H1 (cell line): Measurements from ENCODE around the gene SEMA3B. TPM values are rescaled to one million over a fixed set of nuclear protein-coding genes. Genes with fewer than 3 reads are reported as not detected.

ENCODE experiments used
- CTCF ChIA-PET: fragments of 300-600 bp; sonication (Branson Sonifier 250); formaldehyde crosslinking; loops from one replicate; lab custom pipeline; 2021; ENCODE audit not compliant: partially characterized antibody; lab: Charles Lee
- POLR2A ChIA-PET: fragments of 300-600 bp; sonication (Branson Sonifier 250); formaldehyde crosslinking; loops from one replicate; lab custom pipeline; 2021; ENCODE audit warnings: inconsistent platforms; ENCODE audit not compliant: partially characterized antibody; lab: Charles Lee
- DNase-seq, 2 experiments: peaks; one replicate each; pipeline versions ENCODE4 v3.0.0 to v3.0.0-alpha.2; 2010 to 2022; ENCODE audit warnings: low spot score in 2 of 2, low read depth in 1 of 2, mixed read lengths in 1 of 2
- FAIRE-seq: peaks from 2 replicates; lab custom pipeline; 2011; peaks lifted over from hg19 to GRCh38; lab: Jason Lieb, UNC
- H2AFZ ChIP-seq: 2 replicates; pipeline ENCODE4 v1.8.1; 2012; ENCODE audit warnings: low read length, inconsistent platforms
- H2AK5ac ChIP-seq: 2 replicates; pipeline ENCODE4 v1.6.1; 2013; ENCODE audit warnings: low read depth, low read length
- H2BK120ac ChIP-seq: replicated peaks from 2 replicates; pipeline ENCODE3; 2013; ENCODE audit warnings: low read depth, low read length, inconsistent platforms
- H2BK12ac ChIP-seq: 2 replicates; pipeline ENCODE4 v1.6.1; 2013; ENCODE audit warnings: low read depth, low read length
- H2BK15ac ChIP-seq: 2 replicates; pipeline ENCODE4 v1.6.1; 2013; ENCODE audit warnings: low read length
- H2BK20ac ChIP-seq: 2 replicates; pipeline ENCODE4 v1.6.1; 2013; ENCODE audit warnings: low read length
- H2BK5ac ChIP-seq: 2 replicates; pipeline ENCODE4 v1.6.1; 2013; ENCODE audit warnings: low read depth, low read length
- H3K14ac ChIP-seq: 2 replicates; pipeline ENCODE4 v1.6.1; 2013; ENCODE audit warnings: inconsistent platforms; ENCODE audit not compliant: insufficient read length
- H3K18ac ChIP-seq: 2 replicates; pipeline ENCODE4 v1.6.1; 2013; ENCODE audit warnings: low read length; ENCODE audit errors: extremely low read depth
- H3K23ac ChIP-seq: 2 replicates; pipeline ENCODE4 v1.6.1; 2013; ENCODE audit warnings: inconsistent platforms; ENCODE audit not compliant: insufficient read length
- H3K23me2 ChIP-seq: 2 replicates; pipeline ENCODE4 v1.6.1; 2013; ENCODE audit warnings: low read depth, low read length
- H3K27ac ChIP-seq: 2 replicates; pipeline ENCODE4 v1.6.1; 2011; ENCODE audit warnings: low read depth, low read length, inconsistent platforms
- H3K27me3 ChIP-seq, 4 experiments: replicated peaks in 1 of 4; 1 replicate in 1 of 4; 2 replicates in 3 of 4; pipeline versions ENCODE4 v1.6.1 to v1.8.1; 2011 to 2013; ENCODE audit warnings: low read length in 3 of 4, mild to moderate bottlenecking in 3 of 4, inconsistent platforms in 2 of 4, mixed read lengths in 2 of 4, moderate library complexity in 1 of 4; ENCODE audit not compliant: control insufficient read depth in 3 of 4, insufficient read depth in 3 of 4; ENCODE audit errors: extremely low read depth in 1 of 4
- H3K36me3 ChIP-seq, 4 experiments: 2 replicates each; pipeline versions ENCODE4 v1.6.1 to v1.8.1; 2011 to 2013; ENCODE audit warnings: mild to moderate bottlenecking in 4 of 4, low read length in 3 of 4, moderate library complexity in 2 of 4, control low read depth in 1 of 4, inconsistent platforms in 1 of 4; ENCODE audit not compliant: insufficient read depth in 4 of 4, control insufficient read depth in 2 of 4
- H3K4ac ChIP-seq: replicated peaks from 2 replicates; pipeline ENCODE3; 2013; ENCODE audit warnings: low read length, low read depth, mixed read lengths, inconsistent platforms; ENCODE audit not compliant: insufficient read length
- H3K4me1 ChIP-seq, 4 experiments: replicated peaks in 1 of 4; 1 replicate in 1 of 4; 2 replicates in 3 of 4; pipeline versions ENCODE4 v1.6.1 to v1.8.1; 2011 to 2013; ENCODE audit warnings: low read length in 3 of 4, inconsistent platforms in 2 of 4, mixed read lengths in 1 of 4; ENCODE audit not compliant: insufficient read depth in 4 of 4, control insufficient read depth in 3 of 4
- H3K4me2 ChIP-seq, 2 experiments: 2 replicates each; pipeline versions ENCODE4 v1.6.1 to v1.8.1; 2011 to 2013; ENCODE audit warnings: low read depth in 2 of 2, low read length in 2 of 2, control low read depth in 1 of 2, inconsistent platforms in 1 of 2, mild to moderate bottlenecking in 1 of 2; ENCODE audit not compliant: insufficient read depth in 1 of 2
- H3K4me3 ChIP-seq, 4 experiments: fragments of 200-600, 300-600 bp in 1 of 4; sonication (generic), shearing (Covaris generic), sonication (Bioruptor Twin) in 1 of 4; 2 replicates each; pipeline versions ENCODE4 v1.5.1 to v1.8.1; 2011 to 2016; ENCODE audit warnings: low read length in 4 of 4, low read depth in 3 of 4, control low read depth in 2 of 4, inconsistent platforms in 2 of 4, mild to moderate bottlenecking in 2 of 4, mixed read lengths in 1 of 4, moderate library complexity in 1 of 4; ENCODE audit not compliant: insufficient read depth in 2 of 4; ENCODE audit errors: extremely low read depth in 1 of 4
- H3K56ac ChIP-seq: replicated peaks from 2 replicates; pipeline ENCODE3; 2013; ENCODE audit warnings: low read depth, mild to moderate bottlenecking, mixed read lengths, low read length, inconsistent platforms; ENCODE audit not compliant: insufficient read length
- H3K79me1 ChIP-seq: 2 replicates; pipeline ENCODE4 v1.6.1; 2013; ENCODE audit warnings: low read depth, low read length, control low read depth
- H3K79me2 ChIP-seq, 2 experiments: 2 replicates each; pipeline versions ENCODE4 v1.6.1 to v1.8.1; 2012 to 2013; ENCODE audit warnings: low read length in 2 of 2, mild to moderate bottlenecking in 2 of 2, inconsistent platforms in 1 of 2; ENCODE audit not compliant: insufficient read depth in 2 of 2, control insufficient read depth in 1 of 2
- H3K9ac ChIP-seq, 4 experiments: replicated peaks in 1 of 4; 1 replicate in 1 of 4; 2 replicates in 3 of 4; pipeline versions ENCODE4 v1.6.1 to v1.8.1; 2011 to 2013; ENCODE audit warnings: low read depth in 3 of 4, low read length in 3 of 4, control low read depth in 2 of 4, mild to moderate bottlenecking in 2 of 4, moderate library complexity in 2 of 4, inconsistent platforms in 1 of 4; ENCODE audit errors: extremely low read depth in 1 of 4
- H3K9me3 ChIP-seq, 2 experiments: 2 replicates each; pipeline versions ENCODE4 v1.6.1 to v1.8.1; 2012 to 2013; ENCODE audit warnings: mild to moderate bottlenecking in 2 of 2, moderate library complexity in 2 of 2, control low read depth in 1 of 2, inconsistent platforms in 1 of 2, low read depth in 1 of 2, low read length in 1 of 2, mixed read lengths in 1 of 2; ENCODE audit not compliant: insufficient read depth in 2 of 2
- H4K20me1 ChIP-seq, 2 experiments: replicated peaks in 1 of 2; 2 replicates each; pipeline versions ENCODE3 to v1.8.1; 2011 to 2013; ENCODE audit warnings: inconsistent platforms in 2 of 2, low read length in 2 of 2, mild to moderate bottlenecking in 1 of 2; ENCODE audit not compliant: insufficient read depth in 2 of 2, control insufficient read depth in 1 of 2
- H4K5ac ChIP-seq: 2 replicates; pipeline ENCODE4 v1.6.1; 2013; ENCODE audit warnings: low read length, low read depth, mixed read lengths, inconsistent platforms; ENCODE audit not compliant: insufficient read length
- H4K8ac ChIP-seq: 2 replicates; pipeline ENCODE4 v1.8.0; 2013; ENCODE audit warnings: mild to moderate bottlenecking, moderate library complexity, low read length, inconsistent platforms; ENCODE audit not compliant: insufficient read depth; ENCODE audit errors: extremely low read depth
- H4K91ac ChIP-seq: replicated peaks from 2 replicates; pipeline ENCODE3; 2013; ENCODE audit warnings: low read length, mixed read lengths, inconsistent platforms; ENCODE audit not compliant: insufficient read length
- CBX5 ChIP-seq: fragments of 300-800, 300-1000 bp; sonication (generic); IDR thresholded peaks from 2 replicates; pipeline ENCODE4 v1.7.1; 2016; ENCODE audit warnings: antibody characterized with exemption, low read length, low read depth
- NANOG ChIP-seq: IDR thresholded peaks from 2 replicates; pipeline ENCODE4 v1.6.1; 2011; ENCODE audit warnings: low read length, low read depth, mild to moderate bottlenecking, inconsistent platforms; ENCODE audit not compliant: insufficient read depth, poor library complexity, severe bottlenecking
- NRF1 ChIP-seq: IDR thresholded peaks from 2 replicates; pipeline ENCODE4 v1.6.1; 2011; ENCODE audit warnings: mild to moderate bottlenecking, low read depth, low read length, improper control_type of control experiment
- POLR2AphosphoS5 ChIP-seq: IDR thresholded peaks from 2 replicates; pipeline ENCODE4 v1.6.1; 2011; ENCODE audit warnings: low read depth, low read length
- RXRA ChIP-seq: IDR thresholded peaks from 2 replicates; pipeline ENCODE4 v1.6.1; 2011; ENCODE audit warnings: low read depth, mild to moderate bottlenecking, low read length, moderate library complexity; ENCODE audit not compliant: insufficient read depth
- SP1 ChIP-seq: IDR thresholded peaks from 2 replicates; pipeline ENCODE4 v1.6.1; 2011; ENCODE audit warnings: low read depth, low read length
- WGBS, 2 experiments: shearing (Covaris generic) in 1 of 2; methylation state at CpG; one replicate each; pipeline versions ENCODE4 v1.1.6 to v1.1.7; 2013 to 2015; ENCODE audit warnings: low lambda C conversion rate in 2 of 2, mixed read lengths in 2 of 2, inconsistent platforms in 1 of 2, low coverage in 1 of 2, missing lambda C conversion rate in 1 of 2; ENCODE audit not compliant: insufficient replicate concordance in 2 of 2, insufficient coverage in 1 of 2, insufficient read length in 1 of 2; ENCODE audit errors: extremely low coverage in 1 of 2, missing lambda C conversion rate in 1 of 2; 5-methylcytosine and 5-hydroxymethylcytosine counted together
- polyA plus RNA-seq, 7 experiments: library from polyadenylated mRNA; depleted of rRNA in 3 of 7; stranded (reverse) in 5 of 7; unstranded in 2 of 7; fragments of >200 nt in 5 of 7; fragments of 200-250 nt in 2 of 7; gene quantifications; 1 replicate in 5 of 7; 2 replicates in 1 of 7; 4 replicates in 1 of 7; pipeline versions ENCODE4 v1.2.1 to v1.2.3, GENCODE V29; 2011 to 2013; ENCODE audit warnings: missing spikeins in 2 of 7, mixed read lengths in 2 of 7
- total RNA-seq: library from RNA; stranded (reverse); fragmentation: NEBNext Ultra II Directional; extraction: Animal tissue kit (Norgen Biotek cat#: 25700); gene quantifications from 2 replicates; pipeline ENCODE4 v1.2.1, GENCODE V29; 2021

Gene SEMA3B
- total and polyA plus RNA-seq, 2 of the 8 experiments (the other 6 are each of a cell fraction or from before 2014, with no cell fraction given): 3.0 to 4.7 TPM

- H3K56ac ChIP-seq: no peak overlapping the region
- no peak for FAIRE-seq
- peaks cover 7 to 16% of the 10 kb centered on the region in 2 experiments for H4K20me1 ChIP-seq
- no peak overlapping the region for H2BK120ac ChIP-seq
- H3K4me1 ChIP-seq: peaks cover 0 to 38% (median 22%) of the 10 kb centered on the region in 4 experiments; a peak in 6 of 7 replicates
- 97% methylated on average over 5 of the region's 5 CpGs; no CpG with 5 or more reads in 1 of the 2 experiments for WGBS, 2 experiments
- no peak overlapping the region for H4K8ac ChIP-seq
- H3K4me3 ChIP-seq: no peak overlapping the region
- no peak for TF ChIP-seq NRF1
- TF ChIP-seq POLR2AphosphoS5: no peak
- no peak for TF ChIP-seq SP1
- no peak for TF ChIP-seq NANOG
- TF ChIP-seq RXRA: no peak
- TF ChIP-seq CBX5: no peak
- no peak overlapping the region; a peak in 1 of 4 replicates for H3K4me2 ChIP-seq
- peaks cover 0 to 32% of the 10 kb centered on the region in 2 experiments; a peak in 3 of 4 replicates for H3K79me2 ChIP-seq
- H2BK15ac ChIP-seq: no peak overlapping the region
- CTCF ChIA-PET: interaction anchor here (0.7 to 7.5 kb wide), 24 partner anchors 9 to 183 kb away, joined by 3 to 75 read pairs (median 7); partner anchors contain the start of genes GNAT1, HYAL1, IFRD2 and LSMEM2
- no peak overlapping the region for H2BK5ac ChIP-seq
- peaks cover 12 to 21% (median 18%) of the 10 kb centered on the region in 4 experiments; a peak in 7 of 8 replicates for H3K36me3 ChIP-seq
- no peak overlapping the region for H3K14ac ChIP-seq
- peaks cover 28% of the 10 kb centered on the region for H3K23me2 ChIP-seq
- no peak overlapping the region for H3K4ac ChIP-seq
- no peak overlapping the region for H3K18ac ChIP-seq
- H3K27ac ChIP-seq: no peak overlapping the region
- peaks cover 16% of the 10 kb centered on the region for H3K79me1 ChIP-seq
- H2AFZ ChIP-seq: no peak overlapping the region
- H3K27me3 ChIP-seq: no peaks in the 10 kb centered on the region
- H2BK20ac ChIP-seq: no peak overlapping the region; the same call in 1 of the 2 replicates
- H2BK12ac ChIP-seq: peak overlapping the region; percentile 44; the same call in 1 of the 2 replicates
- no peak overlapping the region for H3K9ac ChIP-seq
- H3K23ac ChIP-seq: no peak overlapping the region
- peak overlapping the region; percentile 17 for H4K91ac ChIP-seq
- no peak overlapping the region for H4K5ac ChIP-seq
- H2AK5ac ChIP-seq: peak overlapping the region; percentile 69; the same call in 1 of the 2 replicates
- no peaks in the 10 kb centered on the region for H3K9me3 ChIP-seq
- DNase-seq: no peak
- POLR2A ChIA-PET: interaction anchor here (1.1 to 12.6 kb wide), 8 partner anchors 10 to 48 kb away, joined by 3 to 149 read pairs (median 7); partner anchors contain the start of genes HYAL1, HYAL3, IFRD2 and NAA80
Observed at GRCh38 chr3:50323614-50324199, 54.8 kb downstream of the SEMA3B start.
